ENCODE results near the gene FFAR2. TPM values are rescaled to one million over a fixed set of nuclear protein-coding genes. Genes with fewer than 3 reads are reported as not detected.
A peak's percentile ranks its signal among the peaks of the same experiment; 100 is the strongest.

Gene FFAR2
- total RNA-seq (10 to 100 TPM in 5 of 7 donors, 1 to 10 TPM in 2; 3.0 to 53.5 (median 12.6) TPM), polyA plus RNA-seq (1 to 10 TPM in 2 of 3 donors, under 1 TPM in 1; 0.89 to 9.0 (median 5.7) TPM)
- long read RNA-seq, donor 1 = 0 reads
- long read RNA-seq, donor 2 = 0 reads

- H3K27ac ChIP-seq = peak within 1 kb of the TSS in 7 of 8 donors; percentile 51 to 91 (median 79)
- WGBS, 5 donors = 61 to 69% (median 68%) methylated on average over 12 of the region's 12 CpGs
- H3K4me1 ChIP-seq = peaks cover 26 to 83% (median 61%) of the 10 kb centered on the region in 6 donors
- peaks cover 0 to 61% (median 4%) of the 10 kb centered on the region in 7 donors for H3K27me3 ChIP-seq (replicated peaks in 1 of 7)
- TF ChIP-seq POLR2AphosphoS5 (IDR thresholded peaks at IDR 0.05) = no peak
- TF ChIP-seq, protein P1, sequence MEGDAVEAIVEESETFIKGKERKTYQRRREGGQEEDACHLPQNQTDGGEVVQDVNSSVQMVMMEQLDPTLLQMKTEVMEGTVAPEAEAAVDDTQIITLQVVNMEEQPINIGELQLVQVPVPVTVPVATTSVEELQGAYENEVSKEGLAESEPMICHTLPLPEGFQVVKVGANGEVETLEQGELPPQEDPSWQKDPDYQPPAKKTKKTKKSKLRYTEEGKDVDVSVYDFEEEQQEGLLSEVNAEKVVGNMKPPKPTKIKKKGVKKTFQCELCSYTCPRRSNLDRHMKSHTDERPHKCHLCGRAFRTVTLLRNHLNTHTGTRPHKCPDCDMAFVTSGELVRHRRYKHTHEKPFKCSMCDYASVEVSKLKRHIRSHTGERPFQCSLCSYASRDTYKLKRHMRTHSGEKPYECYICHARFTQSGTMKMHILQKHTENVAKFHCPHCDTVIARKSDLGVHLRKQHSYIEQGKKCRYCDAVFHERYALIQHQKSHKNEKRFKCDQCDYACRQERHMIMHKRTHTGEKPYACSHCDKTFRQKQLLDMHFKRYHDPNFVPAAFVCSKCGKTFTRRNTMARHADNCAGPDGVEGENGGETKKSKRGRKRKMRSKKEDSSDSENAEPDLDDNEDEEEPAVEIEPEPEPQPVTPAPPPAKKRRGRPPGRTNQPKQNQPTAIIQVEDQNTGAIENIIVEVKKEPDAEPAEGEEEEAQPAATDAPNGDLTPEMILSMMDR (IDR thresholded peaks at IDR 0.05 in 8 of 11, conservative IDR thresholded peaks at IDR 0.05 in 3 of 11) = no peak
- no peak for TF ChIP-seq POLR2A (IDR thresholded peaks at IDR 0.05)
- no peak for DNase-seq
- no peaks in the 10 kb centered on the region for H3K9me3 ChIP-seq
- peak within 1 kb of the TSS in 6 of 8 donors; percentile 8 to 52 (median 27) for H3K4me3 ChIP-seq
- peaks cover 0 to 13% (median 0%) of the 10 kb centered on the region in 6 donors for H3K36me3 ChIP-seq
- intact Hi-C loops (cut with DNase I; ENCODE audit: low total_unique reads) = no loop called here
These were observed at the start of gene FFAR2 for GRCh38 chr19:35447606-35448469. Gene FFAR2, plus strand, starts transcription at chr19:35448257. Its CDS starts 1,458 bp downstream, at chr19:35449715.

- 84 to 96% (median 91%) methylated on average over 12 of the region's 12 CpGs for WGBS, 5 donors
- TF ChIP-seq POLR2A (IDR thresholded peaks at IDR 0.05) = no peak
- H3K27ac ChIP-seq = no peak overlapping the region
- no peaks in the 10 kb centered on the region for H3K9me3 ChIP-seq
- DNase-seq = no peak
- intact Hi-C loops (cut with DNase I; ENCODE audit: low total_unique reads) = no loop called here
- H3K36me3 ChIP-seq = no peaks in the 10 kb centered on the region
- peaks cover 0 to 14% (median 5%) of the 10 kb centered on the region in 6 donors for H3K4me1 ChIP-seq
- H3K27me3 ChIP-seq (replicated peaks in 1 of 7) = peaks cover 0 to 8% (median 0%) of the 10 kb centered on the region in 7 donors
- H3K4me3 ChIP-seq = no peak overlapping the region
These were observed 49.5 kb upstream of the FFAR2 start for GRCh38 chr19:35398570-35398969.

DNA sequence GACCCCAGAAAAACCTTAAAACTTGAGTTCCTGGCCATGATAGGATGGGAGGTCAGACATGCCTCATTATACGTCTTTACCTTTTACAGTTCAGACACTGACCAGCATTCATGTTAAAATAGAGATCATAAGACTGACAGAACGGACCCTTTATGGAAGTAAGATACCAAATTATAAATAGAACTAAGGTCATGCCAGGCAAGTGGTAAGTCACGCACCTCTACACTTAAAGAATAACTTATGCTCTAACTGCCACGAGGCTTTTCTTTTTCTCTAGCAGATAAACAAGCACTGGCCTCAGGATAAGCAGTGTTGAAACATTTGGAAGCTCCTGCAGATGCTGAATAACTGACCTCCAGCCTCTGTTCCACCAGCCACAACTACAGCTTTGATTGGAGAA is 48.8 kb upstream of the FFAR2 start:
- no peak overlapping the region for H3K27ac ChIP-seq
- TF ChIP-seq POLR2A (IDR thresholded peaks at IDR 0.05) (no peak), POLR2AphosphoS5 (IDR thresholded peaks at IDR 0.05) (no peak)
- TF ChIP-seq, protein P1 (IDR thresholded peaks at IDR 0.05 in 8 of 11, conservative IDR thresholded peaks at IDR 0.05 in 3 of 11) = no peak
- intact Hi-C loops (cut with DNase I; ENCODE audit: low total_unique reads) = no loop called here
- H3K9me3 ChIP-seq = no peaks in the 10 kb centered on the region
- H3K4me1 ChIP-seq = peaks cover 0 to 14% (median 5%) of the 10 kb centered on the region in 6 donors
- H3K27me3 ChIP-seq (replicated peaks in 1 of 7) = peaks cover 0 to 8% (median 0%) of the 10 kb centered on the region in 7 donors
- 55 to 81% (median 80%) methylated on average over 4 of the region's 4 CpGs for WGBS, 5 donors
- DNase-seq = no peak
- H3K36me3 ChIP-seq = no peaks in the 10 kb centered on the region
- no peak overlapping the region for H3K4me3 ChIP-seq

DNA sequence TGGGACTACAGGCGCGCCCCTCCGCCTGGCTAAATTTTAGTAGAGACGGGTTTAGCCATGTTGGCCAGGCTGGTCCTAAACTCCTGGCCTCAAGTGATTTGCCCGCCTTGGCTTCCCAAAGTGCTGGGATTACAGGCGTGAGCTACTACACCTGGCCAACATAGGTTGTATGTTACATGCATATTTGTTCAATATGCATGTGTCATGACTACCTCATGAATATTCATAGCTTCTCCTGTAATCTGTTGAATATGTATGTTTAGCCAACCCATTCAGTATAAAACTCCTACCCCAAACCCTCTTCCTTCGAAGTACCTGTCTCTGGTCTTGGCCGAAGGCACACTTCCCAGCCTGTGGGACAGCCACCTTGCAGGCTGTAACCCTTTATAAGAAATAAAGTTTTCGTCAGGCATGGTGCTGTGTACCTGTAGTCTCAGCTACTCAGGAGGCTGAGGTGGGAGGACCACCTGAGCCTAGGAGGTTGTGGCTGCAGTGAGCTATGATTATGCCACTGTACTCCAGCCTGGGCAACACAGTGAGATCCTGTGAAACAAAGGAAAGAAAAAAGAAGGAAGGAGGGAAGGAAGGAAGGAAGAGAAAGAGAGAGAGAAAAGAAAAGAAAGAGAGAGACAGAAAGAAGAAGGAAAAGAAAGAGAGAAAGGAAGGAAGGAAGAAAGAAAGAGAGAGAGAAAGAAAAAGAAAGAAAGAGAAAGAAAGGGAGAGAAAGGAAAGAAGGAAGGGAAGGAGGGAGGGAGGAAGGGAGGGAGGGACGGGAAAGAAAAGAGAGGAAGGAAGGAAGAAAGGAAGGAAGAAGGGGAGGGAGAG is 47.9 kb upstream of the FFAR2 start:
- Histone ChIP-seq H3K4me1 (peaks cover 0 to 14% (median 5%) of the 10 kb centered on the region in 6 donors), H3K36me3 (no peaks in the 10 kb centered on the region), H3K9me3 (no peaks in the 10 kb centered on the region), H3K4me3 (no peak overlapping the region), H3K27me3 (replicated peaks in 1 of 7) (peaks cover 0 to 8% (median 0%) of the 10 kb centered on the region in 7 donors), H3K27ac (no peak overlapping the region)
- no peak for DNase-seq
- intact Hi-C loops (cut with DNase I; ENCODE audit: low total_unique reads) = no loop called here
- 79 to 89% (median 85%) methylated on average over 10 of the region's 10 CpGs for WGBS, 5 donors
- TF ChIP-seq, protein P1 (IDR thresholded peaks at IDR 0.05 in 8 of 11, conservative IDR thresholded peaks at IDR 0.05 in 3 of 11) = no peak
- TF ChIP-seq POLR2AphosphoS5 (IDR thresholded peaks at IDR 0.05) (no peak), POLR2A (IDR thresholded peaks at IDR 0.05) (no peak)

Data from spleen (tissue), 13 donors.